OCI-LY1 (cell line): ENCODE measurements around the gene PCDH12.

Experiments used
- H2AFZ ChIP-seq: fragments of 200-600 bp; sonication (generic), shearing (Covaris generic); 2 replicates; pipeline ENCODE4 v1.6.0; 2014; ENCODE audit warnings: antibody characterized with exemption, mild to moderate bottlenecking, low read length
- H3F3A ChIP-seq: fragments of 200-600 bp; sonication (generic), shearing (Covaris generic); 2 replicates; pipeline ENCODE4 v1.6.0; 2014; ENCODE audit warnings: mild to moderate bottlenecking, antibody characterized with exemption, low read length, moderate library complexity; ENCODE audit not compliant: insufficient read depth
- H3K27ac ChIP-seq: fragments of 200-600 bp; sonication (generic); 2 replicates; pipeline ENCODE4 v1.5.1; 2014; ENCODE audit warnings: low read length, mixed run types, mild to moderate bottlenecking, low read depth; ENCODE audit not compliant: poor library complexity, severe bottlenecking
- H3K27me3 ChIP-seq: fragments of 200-600 bp; sonication (generic); 2 replicates; pipeline ENCODE4 v1.6.0; 2014; ENCODE audit warnings: antibody characterized with exemption, mild to moderate bottlenecking, low read length, moderate library complexity; ENCODE audit not compliant: insufficient read depth
- H3K36me3 ChIP-seq: fragments of 200-600 bp; sonication (generic); 2 replicates; pipeline ENCODE4 v1.6.1; 2014; ENCODE audit warnings: mild to moderate bottlenecking, antibody characterized with exemption, low read length, moderate library complexity, mixed read lengths; ENCODE audit not compliant: insufficient read depth
- H3K4me1 ChIP-seq: fragments of 200-600 bp; sonication (generic); 2 replicates; pipeline ENCODE4 v1.5.1; 2014; ENCODE audit warnings: mild to moderate bottlenecking, low read length, moderate library complexity; ENCODE audit not compliant: insufficient read depth, severe bottlenecking
- H3K4me2 ChIP-seq: fragments of 200-600 bp; sonication (generic), shearing (Covaris generic); 2 replicates; pipeline ENCODE4 v1.6.1; 2014; ENCODE audit warnings: low read length
- H3K4me3 ChIP-seq: fragments of 200-600 bp; sonication (generic); 2 replicates; pipeline ENCODE4 v1.5.1; 2014; ENCODE audit warnings: low read length, low read depth, mild to moderate bottlenecking, mixed read lengths; ENCODE audit not compliant: poor library complexity, severe bottlenecking
- H3K79me2 ChIP-seq: fragments of 200-600 bp; shearing (Covaris generic); 2 replicates; pipeline ENCODE4 v1.6.1; 2016; ENCODE audit warnings: mixed run types, low read length, mixed read lengths; ENCODE audit not compliant: insufficient read depth
- H3K9ac ChIP-seq: fragments of 200-600 bp; sonication (generic), shearing (Covaris generic); 2 replicates; pipeline ENCODE4 v1.6.1; 2014; ENCODE audit warnings: mild to moderate bottlenecking, low read length, mixed read lengths
- H3K9me2 ChIP-seq: fragments of 200-600 bp; sonication (generic), shearing (Covaris generic); 2 replicates; pipeline ENCODE4 v1.6.1; 2014; ENCODE audit warnings: low read depth, mild to moderate bottlenecking, low read length, mixed read lengths
- H3K9me3 ChIP-seq: fragments of 200-600 bp; shearing (Covaris generic); 2 replicates; pipeline ENCODE4 v1.6.1; 2014; ENCODE audit warnings: low read length, mixed read lengths
- H4K20me1 ChIP-seq: fragments of 200-600 bp; sonication (generic), shearing (Covaris generic); 2 replicates; pipeline ENCODE4 v1.6.0; 2016; ENCODE audit warnings: mild to moderate bottlenecking, low read length; ENCODE audit not compliant: insufficient read depth
- CTCF ChIP-seq: fragments of 200-600 bp; sonication (generic), shearing (Covaris generic); IDR thresholded peaks from 2 replicates; pipeline ENCODE4 v1.5.1; 2017; ENCODE audit warnings: mild to moderate bottlenecking, antibody characterized with exemption, low read length, moderate library complexity, mixed read lengths
- EZH2 ChIP-seq: fragments of 200-600 bp; sonication (generic), shearing (Covaris generic); IDR thresholded peaks from 2 replicates; pipeline ENCODE4 v1.8.0; 2017; ENCODE audit warnings: borderline replicate concordance, mixed run types, mild to moderate bottlenecking, antibody characterized with exemption, low read length, moderate library complexity, mixed read lengths

PCDH12 gene

DNA sequence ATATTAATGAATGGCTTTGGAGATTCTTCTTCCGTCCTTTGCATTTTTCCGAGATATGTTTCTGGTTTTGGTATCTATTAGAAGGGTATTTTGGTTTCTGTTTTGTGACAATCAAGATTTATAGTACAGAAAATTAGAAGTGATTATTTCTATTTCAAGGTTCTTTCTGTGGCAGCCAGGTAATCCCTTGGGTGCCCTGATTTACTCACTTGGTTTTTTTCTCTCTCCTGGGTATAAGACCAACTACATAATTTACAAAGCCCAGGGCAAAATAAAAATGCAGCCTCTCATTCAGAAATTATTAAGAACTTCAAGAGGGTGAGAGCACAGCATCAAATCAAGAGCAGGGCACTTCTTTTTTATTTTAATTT lies 8.9 kb upstream of the PCDH12 start:
- Histone ChIP-seq H3F3A (no peaks in the 10 kb centered on the region), H3K27me3 (no peaks in the 10 kb centered on the region), H3K27ac (no peak overlapping the region), H3K79me2 (peaks cover 8% of the 10 kb centered on the region), H3K4me2 (no peak overlapping the region), H3K36me3 (peaks cover 1% of the 10 kb centered on the region; the same call in 1 of the 2 replicates), H3K4me3 (no peak overlapping the region), H3K9ac (no peak overlapping the region), H2AFZ (no peak overlapping the region), H3K9me3 (no peaks in the 10 kb centered on the region), H4K20me1 (no peaks in the 10 kb centered on the region), H3K4me1 (peaks cover 34% of the 10 kb centered on the region), H3K9me2 (no peaks in the 10 kb centered on the region)
- TF ChIP-seq EZH2 (no peak), CTCF (no peak)

DNA sequence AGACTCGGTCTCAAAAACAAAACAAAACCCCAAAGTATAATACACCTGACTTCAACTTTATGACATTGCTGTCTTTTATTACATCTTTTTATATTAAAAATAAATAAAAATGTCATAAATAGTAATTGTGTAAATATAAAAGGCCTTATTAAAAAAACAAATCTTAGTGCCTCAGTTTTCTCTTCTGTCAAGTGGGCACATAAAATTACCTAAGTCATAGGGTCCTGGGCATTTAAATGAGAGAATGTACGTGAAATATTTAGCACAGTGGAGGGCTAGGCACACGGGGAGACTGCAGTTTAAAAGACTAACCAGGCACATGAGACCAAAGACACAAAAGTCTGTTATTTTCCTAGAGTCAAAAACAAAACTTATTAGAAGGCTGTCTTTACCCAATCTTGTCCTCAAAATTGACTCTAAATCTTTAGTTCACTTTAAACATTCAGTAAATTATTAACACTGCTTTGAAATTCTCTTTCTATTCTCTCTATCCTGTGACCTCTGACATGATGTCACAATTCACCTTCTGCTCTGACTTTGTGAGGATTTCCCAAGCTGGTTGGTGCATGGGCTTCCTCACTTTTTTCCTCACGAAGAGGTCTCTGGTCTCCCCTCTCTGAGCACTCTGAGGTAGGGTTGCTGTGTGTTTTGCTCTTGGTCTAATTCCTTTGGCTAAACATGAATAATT lies 8.4 kb upstream of the PCDH12 start:
- Histone ChIP-seq H3K27ac (no peak overlapping the region), H2AFZ (no peak overlapping the region)

DNA sequence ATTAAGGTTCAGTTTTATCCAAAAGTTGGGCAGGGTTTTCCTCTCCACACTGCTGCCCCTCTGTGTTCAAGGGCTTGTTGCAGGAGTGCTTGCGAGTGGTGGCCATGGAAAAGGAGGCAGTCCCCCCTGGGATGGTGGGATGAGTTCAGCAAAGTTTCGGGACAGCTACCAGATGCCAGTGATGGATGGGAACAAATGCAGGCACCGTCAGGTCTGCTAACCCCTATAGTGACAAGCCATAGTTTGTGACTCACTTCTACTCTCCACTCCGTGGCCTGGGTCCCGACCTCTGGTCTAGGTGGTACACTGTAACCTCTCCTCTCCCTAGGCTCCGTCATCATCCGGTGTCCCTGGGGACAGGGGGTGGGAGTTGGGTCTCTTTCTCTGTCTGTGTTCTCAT lies 7.1 kb upstream of the PCDH12 start:
- no peaks in the 10 kb centered on the region for H3K36me3 ChIP-seq
- no peaks in the 10 kb centered on the region for H3F3A ChIP-seq
- no peak overlapping the region for H2AFZ ChIP-seq
- H4K20me1 ChIP-seq, result no peaks in the 10 kb centered on the region
- no peak overlapping the region for H3K4me3 ChIP-seq
- H3K4me2 ChIP-seq, result no peak overlapping the region
- TF ChIP-seq CTCF, result no peak
- TF ChIP-seq EZH2, result no peak
- no peaks in the 10 kb centered on the region for H3K9me2 ChIP-seq
- H3K9me3 ChIP-seq, result no peaks in the 10 kb centered on the region
- peaks cover 7% of the 10 kb centered on the region for H3K79me2 ChIP-seq
- no peak overlapping the region for H3K27ac ChIP-seq
- H3K9ac ChIP-seq, result no peak overlapping the region
- H3K4me1 ChIP-seq, result peaks cover 36% of the 10 kb centered on the region
- no peaks in the 10 kb centered on the region for H3K27me3 ChIP-seq

More for the DNA sequence above, 8.4 kb upstream of the PCDH12 start:
- H3K4me3 ChIP-seq, result no peak overlapping the region
- no peaks in the 10 kb centered on the region for H3K27me3 ChIP-seq
- H3K9me3 ChIP-seq, result no peaks in the 10 kb centered on the region
- peaks cover 8% of the 10 kb centered on the region for H3K79me2 ChIP-seq
- no peaks in the 10 kb centered on the region for H3F3A ChIP-seq
- H3K4me1 ChIP-seq, result peaks cover 34% of the 10 kb centered on the region
- no peaks in the 10 kb centered on the region for H3K9me2 ChIP-seq
- H4K20me1 ChIP-seq, result no peaks in the 10 kb centered on the region
- no peak overlapping the region for H3K9ac ChIP-seq
- TF ChIP-seq CTCF, result no peak
- no peak for TF ChIP-seq EZH2
- H3K4me2 ChIP-seq, result no peak overlapping the region
- no peaks in the 10 kb centered on the region for H3K36me3 ChIP-seq
